ENCODE results near the gene ATG10.

GRCh38 chr5:81971111-81971711 is 612 bp upstream of the ATG10 start:
- no peak for TF ChIP-seq CTCF (IDR thresholded peaks at IDR 0.05; ENCODE audit: borderline replicate concordance, extremely low read depth, low read length, poor library complexity, severe bottlenecking)
- TF ChIP-seq EZH2 (IDR thresholded peaks at IDR 0.05; ENCODE audit: borderline replicate concordance, low read depth, low read length, severe bottlenecking) = no peak
